K562 (cell line): ENCODE measurements around the gene SETD1B. TPM values are rescaled to one million over a fixed set of nuclear protein-coding genes. Genes with fewer than 3 reads are reported as not detected.
A peak's percentile ranks its signal among the peaks of the same experiment; 100 is the strongest.

Experiments used
- ATAC-seq: fragments of 200-7000 bp; cut with Tn5 transposase; 3 replicates; pipeline ENCODE4 v1.9.1; 2020; ENCODE audit warnings: moderate library complexity
- BruUV-seq: library from RNA; stranded (reverse); fragments of 400-500 nt; replicated peaks from 2 replicates; lab custom pipeline; 2021; lab: Mats Ljungman, UMichigan
- CTCF ChIA-PET: fragments of 300-600 bp; formaldehyde crosslinking; extraction: SDS; loops from one replicate; lab custom pipeline; 2021; ENCODE audit warnings: low intra/inter-chr PET ratio; lab: Yijun Ruan, JAX
- POLR2A ChIA-PET: fragments of 300-600, 350-650 bp; sonication (Branson Sonifier 250); formaldehyde crosslinking; extraction: SDS; loops from one replicate; lab custom pipeline; 2021; ENCODE audit warnings: antibody characterized with exemption, inconsistent platforms; lab: Yijun Ruan, JAX
- DNase-seq, 4 experiments: peaks; one replicate each; pipeline versions ENCODE4 v3.0.0 to v3.0.0-alpha.2; 2011 to 2018; ENCODE audit warnings: low spot score in 3 of 4, mixed read lengths in 3 of 4; ENCODE audit errors: extremely low read depth in 1 of 4
- FAIRE-seq: peaks from 2 replicates; lab custom pipeline; 2011; peaks lifted over from hg19 to GRCh38; lab: Jason Lieb, UNC
- H2AFZ ChIP-seq: 2 replicates; pipeline ENCODE4 v1.6.0; 2011; ENCODE audit warnings: low read depth, low read length, control low read depth, inconsistent platforms
- H3K27ac ChIP-seq: fragments of 200-600 bp; 3 replicates; pipeline ENCODE4 v1.8.0; 2011; ENCODE audit warnings: low read depth, mild to moderate bottlenecking, control low read depth, inconsistent platforms, low read length, moderate library complexity, mixed read lengths; ENCODE audit errors: extremely low read depth
- H3K27me3 ChIP-seq, 2 experiments: fragments of 300-600 bp in 1 of 2; 2 replicates in 1 of 2; 3 replicates in 1 of 2; pipeline versions ENCODE4 v1.6.0 to v1.8.0; 2011; ENCODE audit warnings: inconsistent platforms in 2 of 2, low read length in 2 of 2, mild to moderate bottlenecking in 1 of 2, mixed read lengths in 1 of 2, moderate library complexity in 1 of 2; ENCODE audit not compliant: control insufficient read depth in 2 of 2, insufficient read depth in 2 of 2
- H3K36me3 ChIP-seq: fragments of 300-600 bp; 3 replicates; pipeline ENCODE4 v1.8.0; 2011; ENCODE audit warnings: mild to moderate bottlenecking, low read length, inconsistent platforms; ENCODE audit not compliant: control insufficient read depth, insufficient read depth
- H3K4me1 ChIP-seq, 2 experiments: fragments of 200-600 bp in 1 of 2; replicated peaks in 1 of 2; 2 replicates in 1 of 2; 3 replicates in 1 of 2; pipeline versions ENCODE4 v1.5.1 to v1.8.0; 2011; ENCODE audit warnings: inconsistent platforms in 2 of 2, low read length in 2 of 2, mild to moderate bottlenecking in 1 of 2, mixed read lengths in 1 of 2, moderate library complexity in 1 of 2; ENCODE audit not compliant: control insufficient read depth in 2 of 2, insufficient read depth in 2 of 2
- H3K4me2 ChIP-seq: 2 replicates; pipeline ENCODE4 v1.6.1; 2011; ENCODE audit warnings: low read length, control low read depth, inconsistent platforms, mixed read lengths; ENCODE audit not compliant: insufficient read depth
- H3K4me3 ChIP-seq: fragments of 200-600 bp; sonication (generic), shearing (Covaris generic); 2 replicates; pipeline ENCODE4 v1.5.1; 2016; ENCODE audit warnings: control low read depth, inconsistent platforms
- H3K79me2 ChIP-seq: fragments of 200-600 bp; 3 replicates; pipeline ENCODE4 v1.8.0; 2011; ENCODE audit warnings: low read length, inconsistent platforms; ENCODE audit not compliant: control insufficient read depth, insufficient read depth
- H3K9ac ChIP-seq, 2 experiments: 2 replicates each; pipeline versions ENCODE4 v1.6.0 to v1.6.1; 2011; ENCODE audit warnings: low read depth in 2 of 2, low read length in 2 of 2, control low read depth in 1 of 2, inconsistent platforms in 1 of 2, mild to moderate bottlenecking in 1 of 2, mixed read lengths in 1 of 2; ENCODE audit not compliant: insufficient read depth in 1 of 2
- H3K9me1 ChIP-seq: one replicate; pipeline ENCODE4 v1.6.0; 2011; ENCODE audit warnings: inconsistent platforms, mild to moderate bottlenecking, low read length, moderate library complexity; ENCODE audit not compliant: control insufficient read depth, insufficient read depth
- H3K9me3 ChIP-seq: replicated peaks from 2 replicates; pipeline ENCODE4 v1.5.1; 2011; ENCODE audit warnings: low read depth, low read length, inconsistent platforms; ENCODE audit not compliant: control insufficient read depth, insufficient read depth
- H4K20me1 ChIP-seq: replicated peaks from 2 replicates; pipeline ENCODE4 v1.6.1; 2011; ENCODE audit warnings: low read length, inconsistent platforms, mixed read lengths; ENCODE audit not compliant: control insufficient read depth, insufficient read depth
- C11orf30 ChIP-seq: fragments of 450-650 bp; IDR thresholded peaks from 2 replicates; pipeline ENCODE4 v1.6.1; 2016; ENCODE audit warnings: low read depth, mild to moderate bottlenecking
- CBX3 ChIP-seq, 2 experiments: IDR thresholded peaks; 1 replicate in 1 of 2; 2 replicates in 1 of 2; pipeline ENCODE4 v1.6.1; 2012; ENCODE audit warnings: inconsistent platforms in 2 of 2, low read length in 2 of 2, borderline replicate concordance in 1 of 2, control low read depth in 1 of 2
- CREM ChIP-seq: IDR thresholded peaks from 2 replicates; pipeline ENCODE4 v1.6.1; 2014; ENCODE audit warnings: antibody characterized with exemption, low read depth
- FUS ChIP-seq: fragments of 200-400 bp; formaldehyde crosslinking; optimal IDR thresholded peaks from 2 replicates; pipeline ENCODE3; 2017; ENCODE audit warnings: low read depth, low read length
- NCOR1 ChIP-seq: fragments of 450-650 bp; IDR thresholded peaks from 2 replicates; pipeline ENCODE4 v1.6.1; 2016; ENCODE audit warnings: mild to moderate bottlenecking, moderate library complexity
- NONO ChIP-seq, 2 experiments: fragments of 200-400 bp in 1 of 2; fragments of 450-650 bp in 1 of 2; formaldehyde crosslinking in 1 of 2; IDR thresholded peaks; 2 replicates each; pipeline ENCODE4 v1.6.1; 2017; ENCODE audit warnings: low read depth in 2 of 2, mild to moderate bottlenecking in 2 of 2, moderate library complexity in 2 of 2, low read length in 1 of 2
- NUFIP1 ChIP-seq: fragments of 450-650 bp; IDR thresholded peaks from 2 replicates; pipeline ENCODE4 v1.6.1; 2018; ENCODE audit not compliant: partially characterized antibody
- PHF8 ChIP-seq: fragments of 200-600 bp; sonication (generic); IDR thresholded peaks from 2 replicates; pipeline ENCODE4 v1.6.1; 2012; ENCODE audit warnings: mixed run types, mild to moderate bottlenecking, inconsistent platforms, low read length, moderate library complexity, borderline replicate concordance
- POLR2AphosphoS2 ChIP-seq: IDR thresholded peaks from 2 replicates; pipeline ENCODE4 v1.6.1; 2012; ENCODE audit warnings: low read length, improper control_type of control experiment
- SREBF1 ChIP-seq: fragments of 150-350 bp; IDR thresholded peaks from 2 replicates; pipeline ENCODE4 v1.6.1; 2014; ENCODE audit warnings: antibody characterized with exemption, low read depth, low read length, borderline replicate concordance
- TARDBP ChIP-seq: fragments of 450-650 bp; IDR thresholded peaks from 2 replicates; pipeline ENCODE4 v1.6.1; 2016
- TFE3 ChIP-seq: fragments of 450-650 bp; formaldehyde crosslinking; IDR thresholded peaks from 2 replicates; pipeline ENCODE4 v1.4.0; 2020; ENCODE audit warnings: mild to moderate bottlenecking, mixed read lengths
- ZBED1 ChIP-seq: IDR thresholded peaks from 2 replicates; pipeline ENCODE4 v1.6.1; 2014
- ZNF133 ChIP-seq: fragments of 250-450 bp; sonication (Bioruptor Pico); IDR thresholded peaks from 2 replicates; pipeline ENCODE4 v1.4.0; 2020; ENCODE audit warnings: mild to moderate bottlenecking
- ZNF507 ChIP-seq: conservative IDR thresholded peaks from 2 replicates; pipeline ENCODE4 v1.6.1; 2017; ENCODE audit warnings: missing genetic modification characterization, missing compliant biosample characterization
- WGBS: fragments of 100-300 bp; shearing (Covaris generic); methylation state at CpG from one replicate; pipeline ENCODE4 v1.1.6; 2016; ENCODE audit warnings: low coverage, mixed read lengths; ENCODE audit not compliant: insufficient coverage; ENCODE audit errors: missing lambda C conversion rate; 5-methylcytosine and 5-hydroxymethylcytosine counted together
- in situ Hi-C: fragments of 300-500 bp; cut with MboI; formaldehyde crosslinking; loops from 4 replicates; pipeline ENCODE4 v1.15.0; 2018; ENCODE audit warnings: inconsistent platforms, mixed read lengths
- intact Hi-C: fragments of 100-400 bp; cut with micrococcal nuclease; formaldehyde crosslinking; loops from 2 replicates; pipeline ENCODE4 v1.14.2; 2022
- polyA plus RNA-seq, 8 experiments: library from polyadenylated mRNA; depleted of rRNA in 4 of 8; stranded (reverse) in 5 of 8; unstranded in 3 of 8; fragments of >200 nt; fragmentation: Nextera tagmentation in 2 of 8; fragmentation: Illumina TruSeq in 1 of 8; extraction: Ambion mirVana in 2 of 8; extraction: Trizol in 1 of 8; gene quantifications; 2 replicates each; pipeline versions ENCODE4 v1.2.1 to v1.2.3, GENCODE V29; 2011 to 2014; ENCODE audit warnings: inconsistent platforms in 1 of 8, missing spikeins in 1 of 8
- total RNA-seq, 7 experiments: library from RNA; depleted of rRNA in 6 of 7; stranded (reverse); fragments of >200 nt in 6 of 7; fragmentation: Illumina TruSeq in 2 of 7; extraction: Trizol in 2 of 7; gene quantifications; 2 replicates each; pipeline versions ENCODE4 v1.2.1 to v1.2.3, GENCODE V29; 2011 to 2021; ENCODE audit warnings: low replicate concordance in 1 of 7
- TF ChIP-seq, protein P1 (sequence below): sonication (generic); formaldehyde crosslinking; IDR thresholded peaks from 2 replicates; pipeline ENCODE4 v1.8.0; 2022; ENCODE audit warnings: mild to moderate bottlenecking, low read depth, missing genetic modification reagents
- TF ChIP-seq, protein P2 (sequence below): IDR thresholded peaks from 2 replicates; pipeline ENCODE4 v1.6.1; 2016; ENCODE audit warnings: missing genetic modification characterization, missing compliant biosample characterization

The SETD1B gene
- total and polyA plus RNA-seq, 9 of the 15 experiments (the other 6 are each of a cell fraction or from before 2014, with no cell fraction given): 0.48 to 26.6 (median 2.3) TPM

- Histone ChIP-seq H3K9me1 (no peaks in the 10 kb centered on the region), H3K36me3 (peaks cover 29% of the 10 kb centered on the region), H2AFZ (peak overlapping the region; percentile 97), H3K4me1 (peaks cover 38 to 78% of the 10 kb centered on the region in 2 experiments), H3K79me2 (peaks cover 51% of the 10 kb centered on the region), H3K9ac (peak overlapping the region; percentile 75 to 91), H3K4me2 (peak overlapping the region; percentile 92), H3K27me3 (no peaks in the 10 kb centered on the region), H3K4me3 (peak overlapping the region; percentile 24; the same call in 1 of the 2 replicates), H4K20me1 (no peaks in the 10 kb centered on the region), H3K9me3 (no peaks in the 10 kb centered on the region), H3K27ac (peak overlapping the region; percentile 81)
- POLR2A ChIA-PET: interaction anchor here (0.6 to 9.4 kb wide), 13 partner anchors 11 to 122 kb away, joined by 3 to 194 read pairs (median 7); partner anchors contain the start of genes PSMD9, SETD1B and TMEM120B
- peak; percentile 92 for FAIRE-seq
- CTCF ChIA-PET: interaction anchor here (0.7 to 5.9 kb wide), 12 partner anchors 16 to 327 kb away, joined by 3 to 73 read pairs (median 8); partner anchors contain the start of genes BCL7A and PSMD9
- WGBS: 49% methylated on average over 14 of the region's 15 CpGs
- ATAC-seq: peak; percentile 54
- intact Hi-C loops (loop anchor here (1.0 to 2.0 kb wide), 2 partner anchors 17 to 42 kb away; no protein-coding TSS in a partner anchor), in situ Hi-C loops (loop anchor here (5.0 kb wide), 1 partner anchor 92 kb away; the partner anchor contains the start of gene PSMD9)
- peak; percentile 62 to 94 (median 76) for DNase-seq
- no TSS peak for BruUV-seq
- peak; percentile 85; the same call in 1 of the 2 replicates for TF ChIP-seq POLR2AphosphoS2
- TF ChIP-seq NONO (IDR thresholded peaks at IDR 0.05; ENCODE audit: low read depth in 2 of 2, low read length in 1 of 2): no peak
- TF ChIP-seq, protein P1, sequence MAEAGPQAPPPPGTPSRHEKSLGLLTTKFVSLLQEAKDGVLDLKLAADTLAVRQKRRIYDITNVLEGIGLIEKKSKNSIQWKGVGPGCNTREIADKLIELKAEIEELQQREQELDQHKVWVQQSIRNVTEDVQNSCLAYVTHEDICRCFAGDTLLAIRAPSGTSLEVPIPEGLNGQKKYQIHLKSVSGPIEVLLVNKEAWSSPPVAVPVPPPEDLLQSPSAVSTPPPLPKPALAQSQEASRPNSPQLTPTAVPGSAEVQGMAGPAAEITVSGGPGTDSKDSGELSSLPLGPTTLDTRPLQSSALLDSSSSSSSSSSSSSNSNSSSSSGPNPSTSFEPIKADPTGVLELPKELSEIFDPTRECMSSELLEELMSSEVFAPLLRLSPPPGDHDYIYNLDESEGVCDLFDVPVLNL (CRISPR knock-in tag): peak; percentile 37; the same call in 1 of the 2 replicates
- no peak for TF ChIP-seq FUS
- TF ChIP-seq NCOR1: no peak
- no peak for TF ChIP-seq NUFIP1
- no peak for TF ChIP-seq ZNF133
- TF ChIP-seq ZNF507 (tag): no peak
- 0 out of 2 replicates have a peak, but pooled peaks have one; percentile 62 for TF ChIP-seq ZBED1
- TF ChIP-seq, protein P2, sequence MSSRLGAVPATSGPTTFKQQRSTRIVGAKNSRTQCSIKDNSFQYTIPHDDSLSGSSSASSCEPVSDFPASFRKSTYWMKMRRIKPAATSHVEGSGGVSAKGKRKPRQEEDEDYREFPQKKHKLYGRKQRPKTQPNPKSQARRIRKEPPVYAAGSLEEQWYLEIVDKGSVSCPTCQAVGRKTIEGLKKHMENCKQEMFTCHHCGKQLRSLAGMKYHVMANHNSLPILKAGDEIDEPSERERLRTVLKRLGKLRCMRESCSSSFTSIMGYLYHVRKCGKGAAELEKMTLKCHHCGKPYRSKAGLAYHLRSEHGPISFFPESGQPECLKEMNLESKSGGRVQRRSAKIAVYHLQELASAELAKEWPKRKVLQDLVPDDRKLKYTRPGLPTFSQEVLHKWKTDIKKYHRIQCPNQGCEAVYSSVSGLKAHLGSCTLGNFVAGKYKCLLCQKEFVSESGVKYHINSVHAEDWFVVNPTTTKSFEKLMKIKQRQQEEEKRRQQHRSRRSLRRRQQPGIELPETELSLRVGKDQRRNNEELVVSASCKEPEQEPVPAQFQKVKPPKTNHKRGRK: no peak
- TF ChIP-seq CBX3 (IDR thresholded peaks at IDR 0.05; ENCODE audit: borderline replicate concordance in 1 of 2, low read length in 2 of 2): peak in 1 of 2 experiments; percentile 58; a peak in 1 of 3 replicates
- no peak for TF ChIP-seq TFE3
- no peak for TF ChIP-seq TARDBP
- TF ChIP-seq C11orf30: peak; percentile 77; the same call in 1 of the 2 replicates
- TF ChIP-seq CREM: peak; percentile 46
- TF ChIP-seq SREBF1: no peak
- TF ChIP-seq PHF8: no peak
Measured at GRCh38 chr12:121795034-121795968, 8.5 kb upstream of the SETD1B start.
